MV-4-11 (cell line): ENCODE results near the gene GARIN6.
"Not testable (repeated sequence)": the region's sequence is repeated elsewhere in the genome, so short reads cannot be mapped to it uniquely, and the experiment has no call there.

ENCODE experiments used
- DNase-seq: peaks from one replicate; lab custom pipeline; 2025; lab: John Stamatoyannopoulos, UW

Gene GARIN6

GRCh38 chr12:99647453-99647852 lies at the start of gene GARIN6:
GARIN6 (plus strand) TSS chr12:99647753; CDS start chr12:99648175, 422 bp downstream.
- DNase-seq, result no peak

- no peak for DNase-seq
Measured at GRCh38 chr12:99598785-99599184, 48.8 kb upstream of the GARIN6 start.

- DNase-seq, result no peak
Measured at GRCh38 chr12:99600388-99600787, 47.2 kb upstream of the GARIN6 start.

- DNase-seq, result no peak
Measured at GRCh38 chr12:99609455-99610181, 37.9 kb upstream of the GARIN6 start.

- DNase-seq, result no peak
Measured at GRCh38 chr12:99611117-99611516, 36.4 kb upstream of the GARIN6 start.

- DNase-seq, result no peak
Measured at GRCh38 chr12:99611599-99611998, 36.0 kb upstream of the GARIN6 start.

- no peak for DNase-seq
Measured at GRCh38 chr12:99618657-99619056, 28.9 kb upstream of the GARIN6 start.

GRCh38 chr12:99619389-99620158 lies 28.0 kb upstream of the GARIN6 start:
- peak; percentile 49 for DNase-seq

GRCh38 chr12:99620159-99620479 lies 27.4 kb upstream of the GARIN6 start:
- DNase-seq, result no peak

GRCh38 chr12:99624591-99624990 lies 23.0 kb upstream of the GARIN6 start:
- DNase-seq, result not testable (repeated sequence)

- DNase-seq, result no peak
Measured at GRCh38 chr12:99627459-99627858, 20.1 kb upstream of the GARIN6 start.

- DNase-seq, result no peak
Measured at GRCh38 chr12:99644629-99645028, 2.9 kb upstream of the GARIN6 start.

- no peak for DNase-seq
Measured at GRCh38 chr12:99648183-99648582, 630 bp downstream of the GARIN6 start.

GRCh38 chr12:99649551-99649950 lies 2.0 kb downstream of the GARIN6 start:
- no peak for DNase-seq

GRCh38 chr12:99658671-99659349 lies 11.3 kb downstream of the GARIN6 start:
- no peak for DNase-seq

GRCh38 chr12:99670635-99671034 lies 23.1 kb downstream of the GARIN6 start:
- DNase-seq, result no peak

GRCh38 chr12:99680276-99680675 lies 32.7 kb downstream of the GARIN6 start:
- no peak for DNase-seq

GRCh38 chr12:99686142-99686541 lies 38.6 kb downstream of the GARIN6 start:
- DNase-seq, result no peak

- no peak for DNase-seq
Measured at GRCh38 chr12:99695050-99695449, 47.5 kb downstream of the GARIN6 start.
